GM19455 (cell line): ENCODE results near the gene FYN.
"Not testable (repeated sequence)": the region's sequence is repeated elsewhere in the genome, so short reads cannot be mapped to it uniquely, and the experiment has no call there.

Experiments used
- ATAC-seq: cut with Tn5 transposase; IDR thresholded peaks from one replicate; pipeline ENCODE4 v1.9.1; 2021; ENCODE audit not compliant: unreplicated experiment

FYN gene

GRCh38 chr6:111642463-111643158 lies 230.6 kb downstream of the FYN start:
- ATAC-seq: no peak

- no peak for ATAC-seq
Measured at GRCh38 chr6:111639266-111639665, 234.0 kb downstream of the FYN start.

DNA sequence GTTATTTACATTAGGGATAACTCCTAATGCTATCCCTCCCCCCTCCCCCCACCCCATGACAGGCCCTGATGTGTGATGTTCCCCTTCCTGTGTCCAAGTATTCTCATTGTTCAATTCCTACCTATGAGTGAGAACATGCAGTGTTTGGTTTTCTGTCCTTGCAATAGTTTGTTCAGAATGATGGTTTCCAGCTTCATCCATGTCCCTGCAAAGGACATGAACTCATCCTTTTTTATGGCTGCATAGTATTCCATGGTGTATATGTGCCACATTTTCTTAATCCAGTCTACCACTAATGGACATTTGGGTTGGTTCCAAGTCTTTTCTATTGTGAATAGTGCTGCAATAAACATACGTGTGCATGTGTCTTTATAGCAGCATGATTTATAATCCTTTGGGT lies 238.3 kb downstream of the FYN start:
- ATAC-seq: not testable (repeated sequence)

GRCh38 chr6:111633822-111634221 lies 239.4 kb downstream of the FYN start:
- ATAC-seq: no peak

DNA sequence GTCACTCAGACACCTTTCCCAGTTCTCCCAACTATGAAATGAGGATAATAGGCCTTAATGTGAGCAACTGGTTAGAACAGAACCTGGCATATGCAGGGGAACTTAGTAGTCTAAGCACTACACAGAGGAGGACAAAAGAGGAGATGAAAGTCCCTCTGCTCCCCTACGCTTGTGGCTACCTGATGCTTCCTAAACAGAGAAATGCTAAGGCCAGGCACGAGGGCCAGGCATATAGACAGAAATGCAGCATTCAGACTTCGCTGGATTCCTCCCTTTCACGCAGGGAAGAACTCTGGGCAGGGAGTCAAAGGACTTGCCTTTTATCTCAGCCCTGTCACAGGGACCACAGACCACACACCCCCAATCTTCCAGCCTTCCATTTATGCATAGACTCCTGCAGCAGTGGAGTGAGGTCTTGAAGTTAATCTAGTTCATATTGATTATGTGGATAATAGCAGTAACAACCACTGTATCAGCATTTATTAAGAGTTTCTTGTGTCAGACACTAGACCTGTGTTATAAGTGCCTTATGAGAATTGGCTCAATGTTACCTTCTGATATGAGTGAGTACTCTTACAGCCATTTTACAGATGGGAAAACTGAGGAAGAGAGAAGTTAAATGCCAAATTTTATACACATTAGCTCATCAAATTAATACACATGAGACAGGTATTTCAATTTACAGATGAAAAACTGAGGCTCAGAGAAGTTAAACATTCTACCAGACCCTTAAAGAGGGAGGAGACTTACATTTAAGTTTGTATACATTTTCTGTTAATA lies 240.6 kb downstream of the FYN start:
- no peak for ATAC-seq

- ATAC-seq: no peak
Measured at GRCh38 chr6:111631903-111632460, 241.3 kb downstream of the FYN start.

GRCh38 chr6:111631018-111631417 lies 242.2 kb downstream of the FYN start:
- no peak for ATAC-seq

GRCh38 chr6:111628142-111628850 lies 245.0 kb downstream of the FYN start:
- no peak for ATAC-seq

GRCh38 chr6:111626441-111626840 lies 246.8 kb downstream of the FYN start:
- ATAC-seq: no peak

GRCh38 chr6:111625461-111626391 lies 247.5 kb downstream of the FYN start:
- no peak for ATAC-seq

- ATAC-seq: no peak
Measured at GRCh38 chr6:111625099-111625416, 248.2 kb downstream of the FYN start.

GRCh38 chr6:111624401-111625098 lies 248.7 kb downstream of the FYN start:
- no peak for ATAC-seq

GRCh38 chr6:111623046-111623718 lies 250.1 kb downstream of the FYN start:
- ATAC-seq: no peak

DNA sequence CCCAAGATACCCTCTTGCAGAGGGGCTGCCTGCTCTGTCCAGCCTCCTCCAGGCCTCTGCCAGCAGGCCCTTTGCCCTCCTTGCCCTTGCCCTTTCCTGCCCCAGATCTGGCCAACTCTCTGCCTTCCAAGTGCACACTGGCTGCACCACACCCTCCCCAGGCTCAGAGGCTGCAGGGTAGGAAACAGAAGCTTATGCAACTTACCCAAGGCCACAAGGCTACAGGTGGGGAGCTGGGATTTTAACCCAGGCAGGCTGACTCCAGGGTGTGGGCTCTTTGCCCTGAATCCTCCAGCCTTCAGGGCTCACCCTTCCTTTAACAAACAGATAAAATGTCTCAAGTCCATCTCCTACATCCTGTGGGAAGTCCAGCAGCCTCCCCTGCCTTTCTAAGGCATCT lies 253.1 kb downstream of the FYN start:
- no peak for ATAC-seq

GRCh38 chr6:111618407-111618806 lies 254.8 kb downstream of the FYN start:
- no peak for ATAC-seq

- no peak for ATAC-seq
Measured at GRCh38 chr6:111617149-111617548, 256.1 kb downstream of the FYN start.

DNA sequence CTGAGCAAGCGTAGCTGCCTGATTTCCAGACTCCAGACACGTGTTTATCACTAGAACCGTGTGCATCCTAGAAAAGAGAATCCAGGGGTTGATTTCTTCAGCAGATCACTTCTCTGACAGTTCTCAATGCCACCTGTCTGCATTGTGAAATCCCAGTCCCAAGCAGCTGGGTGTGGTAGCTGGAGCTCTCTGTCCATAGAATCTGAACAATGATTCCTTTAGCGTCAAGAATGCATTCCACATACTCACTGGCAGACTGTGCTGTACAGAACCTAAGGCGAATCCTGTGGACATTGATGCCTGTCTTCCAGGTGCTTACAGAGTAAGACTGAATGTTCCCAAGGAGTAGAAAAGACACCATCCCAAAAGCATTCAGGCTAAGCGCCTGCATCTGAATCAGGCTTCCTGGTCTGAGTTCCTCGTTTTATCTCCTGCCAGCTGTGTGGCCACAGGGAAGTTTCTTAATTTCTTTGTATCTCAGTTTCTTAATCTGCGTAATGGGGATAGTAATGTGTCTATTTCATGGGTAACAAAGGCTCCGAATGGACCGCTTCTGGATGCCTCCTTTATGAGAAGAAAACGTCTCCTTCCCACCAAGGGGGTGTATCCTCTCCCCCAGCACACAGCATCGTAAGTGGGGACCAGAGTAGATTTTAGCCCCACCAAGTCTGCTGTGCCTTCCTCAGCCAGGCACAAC lies 257.2 kb downstream of the FYN start:
- no peak for ATAC-seq

DNA sequence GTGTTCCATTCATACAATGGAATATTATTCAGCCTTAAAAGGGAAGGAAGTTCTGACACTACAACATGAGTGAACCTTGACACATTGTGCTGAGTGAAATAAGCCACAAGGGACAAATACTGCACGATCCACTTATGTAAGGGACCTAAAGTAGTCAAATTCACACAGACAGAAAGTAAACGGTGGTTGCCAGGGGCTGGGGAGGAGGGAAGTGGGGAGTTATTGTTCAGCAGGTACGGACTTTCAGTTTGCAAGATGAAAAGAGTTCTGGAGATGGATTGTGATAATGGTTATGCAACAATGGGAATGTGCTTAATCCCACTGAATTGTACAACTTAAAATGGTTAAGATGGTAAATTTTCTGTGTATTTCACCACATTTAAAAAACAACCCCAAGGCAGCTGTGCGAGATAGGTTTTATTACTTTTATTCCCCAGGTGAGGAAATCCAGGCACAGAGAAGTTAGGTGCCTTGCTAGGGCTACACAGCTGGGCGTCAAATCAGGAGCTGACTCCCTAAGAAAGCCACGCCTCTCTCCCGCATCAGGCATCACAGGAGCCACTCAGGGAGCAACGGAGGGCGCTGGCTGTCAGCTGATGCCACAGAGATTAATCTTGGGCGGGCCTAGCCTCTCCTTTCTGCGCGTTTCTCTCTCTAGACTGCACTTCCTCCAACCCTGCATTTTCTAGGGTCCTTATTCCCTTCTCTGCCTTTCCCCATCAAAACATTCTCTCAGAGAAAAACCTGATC lies 258.2 kb downstream of the FYN start:
- no peak for ATAC-seq
